B cell (primary cell): Measurements from ENCODE around the gene CD4. TPM values are rescaled to one million over a fixed set of nuclear protein-coding genes. Genes with fewer than 3 reads are reported as not detected.

Source experiments
- ATAC-seq: fragments of 200-7000 bp; cut with Tn5 transposase; one replicate; pipeline ENCODE4 v1.10.0; 2021; ENCODE audit warnings: low read depth, mild to moderate bottlenecking, moderate number of reproducible peaks, moderate library complexity
- CTCF ChIA-PET: fragments of 350-600 bp; sonication (Branson Sonifier 250); formaldehyde crosslinking; loops from one replicate; lab custom pipeline; 2021; ENCODE audit warnings: antibody characterized with exemption, inconsistent platforms; lab: Charles Lee
- POLR2A ChIA-PET: fragments of 350-600 bp; sonication (Branson Sonifier 250); formaldehyde crosslinking; loops from one replicate; lab custom pipeline; 2021; ENCODE audit warnings: antibody characterized with exemption; lab: Charles Lee
- DNase-seq: peaks from one replicate; pipeline ENCODE4 v3.0.0; 2013
- H2AFZ ChIP-seq: 2 replicates; pipeline ENCODE4 v1.6.1; 2012; ENCODE audit warnings: mild to moderate bottlenecking, low read depth, low read length; ENCODE audit not compliant: insufficient read depth, poor library complexity, severe bottlenecking
- H3K27ac ChIP-seq, 2 donors: 1 replicate in 1 of 2; 2 replicates in 1 of 2; pipeline ENCODE4 v1.5.1; 2012 to 2013; ENCODE audit warnings: low read length in 2 of 2, mild to moderate bottlenecking in 2 of 2, moderate library complexity in 1 of 2
- H3K27me3 ChIP-seq, 4 experiments: fragments of 200-600 bp in 1 of 4; sonication (generic) in 1 of 4; replicated peaks in 1 of 4; 1 replicate in 2 of 4; 2 replicates in 2 of 4; pipeline versions ENCODE4 v1.6.1 to v1.7.0; 2013 to 2016; ENCODE audit warnings: low read length in 3 of 4, mild to moderate bottlenecking in 2 of 4, mixed read lengths in 1 of 4, moderate library complexity in 1 of 4; ENCODE audit not compliant: insufficient read depth in 4 of 4, control insufficient read depth in 3 of 4; ENCODE audit errors: control extremely low read depth in 1 of 4
- H3K36me3 ChIP-seq, 2 experiments: replicated peaks in 1 of 2; 1 replicate in 1 of 2; 2 replicates in 1 of 2; pipeline versions ENCODE4 v1.6.1 to v1.7.1; 2013; ENCODE audit warnings: low read length in 1 of 2; ENCODE audit not compliant: insufficient read depth in 2 of 2, control insufficient read depth in 1 of 2; ENCODE audit errors: control extremely low read depth in 1 of 2, extremely low read depth in 1 of 2
- H3K4me1 ChIP-seq, 2 donors: fragments of 200-600 bp in 1 of 2; sonication (generic) in 1 of 2; 1 replicate in 1 of 2; 2 replicates in 1 of 2; pipeline versions ENCODE4 v1.5.1 to v1.6.1; 2013 to 2017; ENCODE audit warnings: low read length in 2 of 2; ENCODE audit not compliant: control insufficient read depth in 2 of 2, insufficient read depth in 2 of 2
- H3K4me2 ChIP-seq: replicated peaks from 2 replicates; pipeline ENCODE3; 2012; ENCODE audit warnings: mild to moderate bottlenecking, low read depth, low read length; ENCODE audit not compliant: poor library complexity, severe bottlenecking
- H3K4me3 ChIP-seq, 5 experiments: fragments of 200-600 bp in 1 of 5; sonication (generic) in 1 of 5; 1 replicate in 3 of 5; 2 replicates in 2 of 5; pipeline versions ENCODE4 v1.5.1 to v1.7.0; 2011 to 2016; ENCODE audit warnings: low read length in 4 of 5, mild to moderate bottlenecking in 4 of 5, low read depth in 2 of 5, control low read depth in 1 of 5, moderate library complexity in 1 of 5; ENCODE audit not compliant: insufficient read depth in 1 of 5; ENCODE audit errors: control extremely low read depth in 1 of 5, extremely low read depth in 1 of 5
- H3K79me2 ChIP-seq: fragments of 200-600 bp; sonication (generic); one replicate; pipeline ENCODE4 v1.6.0; 2016; ENCODE audit warnings: low read length; ENCODE audit not compliant: control insufficient read depth, insufficient read depth
- H3K9ac ChIP-seq: fragments of 200-600 bp; sonication (generic); 2 replicates; pipeline ENCODE4 v1.6.1; 2017; ENCODE audit warnings: mild to moderate bottlenecking, low read length, moderate library complexity
- H3K9me3 ChIP-seq, 3 donors: one replicate each; pipeline versions ENCODE4 v1.6.1 to v1.7.1; 2013; ENCODE audit warnings: low read length in 2 of 3; ENCODE audit not compliant: control insufficient read depth in 2 of 3, insufficient read depth in 1 of 3; ENCODE audit errors: control extremely low read depth in 1 of 3
- H4K20me1 ChIP-seq: 2 replicates; pipeline ENCODE4 v1.6.0; 2012; ENCODE audit warnings: mild to moderate bottlenecking, low read length; ENCODE audit not compliant: insufficient read depth, control insufficient read depth, poor library complexity, severe bottlenecking
- H3K27ac Mint-ChIP-seq: one replicate; pipeline ENCODE4 v1.8.0; 2021; ENCODE audit warnings: mixed read lengths
- H3K27me3 Mint-ChIP-seq: one replicate; pipeline ENCODE4 v1.8.0; 2021; ENCODE audit warnings: mixed read lengths
- H3K4me1 Mint-ChIP-seq: one replicate; pipeline ENCODE4 v1.8.0; 2021; ENCODE audit warnings: mixed read lengths
- H3K4me3 Mint-ChIP-seq: one replicate; pipeline ENCODE4 v1.8.0; 2021; ENCODE audit warnings: mixed read lengths
- H3K9me3 Mint-ChIP-seq: one replicate; pipeline ENCODE4 v1.8.0; 2022; ENCODE audit warnings: mixed read lengths; ENCODE audit not compliant: insufficient read depth
- EZH2 ChIP-seq: IDR thresholded peaks from 2 replicates; pipeline ENCODE4 v1.6.1; 2012; ENCODE audit warnings: borderline replicate concordance, low read depth, mild to moderate bottlenecking, moderate library complexity, low read length; ENCODE audit not compliant: insufficient read depth, poor library complexity, severe bottlenecking
- WGBS: methylation state at CpG from one replicate; pipeline ENCODE4 v1.1.5; 2013; ENCODE audit warnings: missing lambda C conversion rate; ENCODE audit not compliant: insufficient coverage; 5-methylcytosine and 5-hydroxymethylcytosine counted together
- intact Hi-C: fragments of 100-400 bp; cut with micrococcal nuclease; formaldehyde crosslinking; loops from one replicate; pipeline ENCODE4 v1.10.0; 2022
- polyA plus RNA-seq: library from polyadenylated mRNA; depleted of rRNA; stranded (reverse); fragments of >200 nt; gene quantifications from 2 replicates; pipeline ENCODE4 v1.2.3, GENCODE V29; 2012
- total RNA-seq, 2 donors: library from RNA; stranded (reverse); fragments of 120-200 nt in 1 of 2; gene quantifications; 1 replicate in 1 of 2; 2 replicates in 1 of 2; pipeline versions ENCODE4 v1.2.3 to v1.2.4, GENCODE V29; 2013 to 2022
- TF ChIP-seq, protein P1 (sequence below): fragments of 200-600 bp; IDR thresholded peaks from one replicate; pipeline ENCODE4 v1.8.0; 2022; ENCODE audit warnings: antibody characterized with exemption, mild to moderate bottlenecking

The CD4 gene
- total and polyA plus RNA-seq, 2 donors (not counting 1 experiment from before 2014, with no cell fraction given), result 0.49 to 2.2 TPM

GRCh38 chr12:6820166-6820565 is 30.8 kb downstream of the CD4 start:
- DNase-seq (no peak), ATAC-seq (no peak)
- Histone ChIP-seq H3K4me2 (no peak overlapping the region), H3K27me3 (peaks cover 0 to 51% (median 11%) of the 10 kb centered on the region in 4 experiments), H3K4me1 (peaks cover 11 to 14% of the 10 kb centered on the region in 2 donors), H3K27ac (no peak overlapping the region), H2AFZ (no peak overlapping the region), H3K4me3 (no peak overlapping the region), H4K20me1 (no peaks in the 10 kb centered on the region), H3K36me3 (no peaks in the 10 kb centered on the region), H3K9me3 (peaks cover 0 to 2% (median 0%) of the 10 kb centered on the region in 3 donors), H3K79me2 (no peaks in the 10 kb centered on the region), H3K9ac (no peak overlapping the region)
- CTCF ChIA-PET, result no interaction called here
- no peak overlapping the region for H3K27ac Mint-ChIP-seq
- intact Hi-C loops, result no loop called here
- POLR2A ChIA-PET, result no interaction called here
- peaks cover 58% of the 10 kb centered on the region for H3K27me3 Mint-ChIP-seq
- WGBS, result 92% methylated on average over 5 of the region's 5 CpGs
- H3K4me3 Mint-ChIP-seq, result no peak overlapping the region
- H3K9me3 Mint-ChIP-seq, result no peaks in the 10 kb centered on the region
- H3K4me1 Mint-ChIP-seq, result peaks cover 10% of the 10 kb centered on the region
- no peak for TF ChIP-seq EZH2
- TF ChIP-seq, protein P1, sequence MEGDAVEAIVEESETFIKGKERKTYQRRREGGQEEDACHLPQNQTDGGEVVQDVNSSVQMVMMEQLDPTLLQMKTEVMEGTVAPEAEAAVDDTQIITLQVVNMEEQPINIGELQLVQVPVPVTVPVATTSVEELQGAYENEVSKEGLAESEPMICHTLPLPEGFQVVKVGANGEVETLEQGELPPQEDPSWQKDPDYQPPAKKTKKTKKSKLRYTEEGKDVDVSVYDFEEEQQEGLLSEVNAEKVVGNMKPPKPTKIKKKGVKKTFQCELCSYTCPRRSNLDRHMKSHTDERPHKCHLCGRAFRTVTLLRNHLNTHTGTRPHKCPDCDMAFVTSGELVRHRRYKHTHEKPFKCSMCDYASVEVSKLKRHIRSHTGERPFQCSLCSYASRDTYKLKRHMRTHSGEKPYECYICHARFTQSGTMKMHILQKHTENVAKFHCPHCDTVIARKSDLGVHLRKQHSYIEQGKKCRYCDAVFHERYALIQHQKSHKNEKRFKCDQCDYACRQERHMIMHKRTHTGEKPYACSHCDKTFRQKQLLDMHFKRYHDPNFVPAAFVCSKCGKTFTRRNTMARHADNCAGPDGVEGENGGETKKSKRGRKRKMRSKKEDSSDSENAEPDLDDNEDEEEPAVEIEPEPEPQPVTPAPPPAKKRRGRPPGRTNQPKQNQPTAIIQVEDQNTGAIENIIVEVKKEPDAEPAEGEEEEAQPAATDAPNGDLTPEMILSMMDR, result no peak

DNA sequence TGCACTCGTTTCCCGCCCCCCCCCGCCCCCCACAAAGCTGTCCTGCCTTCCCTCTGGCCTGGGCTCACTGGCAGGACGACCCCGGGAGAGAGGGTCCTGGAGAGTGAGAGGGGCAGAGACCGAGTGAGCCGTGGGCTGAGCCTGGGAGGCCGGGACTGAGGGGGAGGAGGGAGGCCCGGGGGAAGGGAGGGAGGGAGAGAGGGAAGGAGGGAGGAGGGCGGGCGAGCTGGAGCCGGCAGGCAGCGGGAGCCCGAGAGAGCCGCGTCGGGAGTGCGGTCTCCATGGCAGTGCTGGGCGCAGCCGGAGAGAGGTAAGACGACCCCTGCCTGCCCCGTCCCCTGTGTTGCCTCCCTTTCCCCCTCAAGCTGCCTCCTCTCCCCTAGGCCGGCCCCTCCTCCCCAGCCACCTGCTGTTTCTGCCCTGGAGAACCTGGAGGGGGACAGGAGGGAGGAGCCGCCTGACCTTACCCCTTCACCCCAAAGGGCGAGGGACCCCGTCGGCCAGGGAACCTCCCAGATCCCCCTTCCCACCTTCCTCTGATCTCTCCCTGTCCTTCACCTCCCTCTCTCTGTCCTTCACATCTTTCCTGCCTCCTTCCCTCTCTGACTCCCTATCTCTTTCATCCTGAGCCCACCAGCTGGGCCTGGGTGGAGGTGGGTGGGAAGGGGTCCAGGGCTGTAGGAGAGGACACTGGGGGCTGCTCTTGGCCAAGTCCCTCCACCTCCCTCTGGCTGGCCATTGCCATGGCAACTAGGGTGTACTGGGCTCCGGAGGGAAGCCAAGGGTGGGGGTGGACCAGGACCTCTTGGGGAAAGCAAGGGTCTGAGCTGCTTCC is 32.5 kb downstream of the CD4 start, which contains the start of gene GPR162:
TSS of gene GPR162 (plus strand) at position 231 of the 835 bp plus-strand sequence. CDS start 2,078 bp downstream, outside the sequence.
- Histone ChIP-seq H3K9ac (no peak within 1 kb of the TSS), H3K79me2 (no peaks in the 10 kb centered on the region), H3K36me3 (no peaks in the 10 kb centered on the region), H2AFZ (no peak within 1 kb of the TSS), H3K27me3 (peaks cover 0 to 59% (median 23%) of the 10 kb centered on the region in 4 experiments), H3K4me1 (peaks cover 17% of the 10 kb centered on the region in 2 donors), H4K20me1 (no peaks in the 10 kb centered on the region), H3K9me3 (peaks cover 0 to 13% (median 0%) of the 10 kb centered on the region in 3 donors), H3K4me3 (no peak within 1 kb of the TSS), H3K27ac (no peak within 1 kb of the TSS), H3K4me2 (peak within 1 kb of the TSS; percentile 48)
- POLR2A ChIA-PET, result interaction anchor here (0.6 kb wide), 1 partner anchor 93 kb away, joined by 3 read pairs; the partner anchor contains the start of gene ENO2
- ATAC-seq, result no peak
- 4% methylated on average over 9 of the region's 28 CpGs for WGBS
- intact Hi-C loops, result no loop called here
- Mint-ChIP-seq H3K4me3 (peak within 1 kb of the TSS; percentile 64), H3K4me1 (peaks cover 15% of the 10 kb centered on the region), H3K27me3 (peaks cover 63% of the 10 kb centered on the region), H3K9me3 (no peaks in the 10 kb centered on the region), H3K27ac (no peak within 1 kb of the TSS)
- TF ChIP-seq EZH2, result no peak
- CTCF ChIA-PET, result interaction anchor here (0.8 to 6.2 kb wide), 3 partner anchors 10 to 47 kb away, joined by 3 to 31 read pairs (median 3); no protein-coding TSS in a partner anchor
- peak; percentile 28 for DNase-seq
